ENCODE data around the gene FOXO3B.
A peak's percentile ranks its signal among the peaks of the same experiment; 100 is the strongest.
"Not testable (repeated sequence)": the region's sequence is repeated elsewhere in the genome, so short reads cannot be mapped to it uniquely, and the experiment has no call there.

FOXO3B gene

DNA sequence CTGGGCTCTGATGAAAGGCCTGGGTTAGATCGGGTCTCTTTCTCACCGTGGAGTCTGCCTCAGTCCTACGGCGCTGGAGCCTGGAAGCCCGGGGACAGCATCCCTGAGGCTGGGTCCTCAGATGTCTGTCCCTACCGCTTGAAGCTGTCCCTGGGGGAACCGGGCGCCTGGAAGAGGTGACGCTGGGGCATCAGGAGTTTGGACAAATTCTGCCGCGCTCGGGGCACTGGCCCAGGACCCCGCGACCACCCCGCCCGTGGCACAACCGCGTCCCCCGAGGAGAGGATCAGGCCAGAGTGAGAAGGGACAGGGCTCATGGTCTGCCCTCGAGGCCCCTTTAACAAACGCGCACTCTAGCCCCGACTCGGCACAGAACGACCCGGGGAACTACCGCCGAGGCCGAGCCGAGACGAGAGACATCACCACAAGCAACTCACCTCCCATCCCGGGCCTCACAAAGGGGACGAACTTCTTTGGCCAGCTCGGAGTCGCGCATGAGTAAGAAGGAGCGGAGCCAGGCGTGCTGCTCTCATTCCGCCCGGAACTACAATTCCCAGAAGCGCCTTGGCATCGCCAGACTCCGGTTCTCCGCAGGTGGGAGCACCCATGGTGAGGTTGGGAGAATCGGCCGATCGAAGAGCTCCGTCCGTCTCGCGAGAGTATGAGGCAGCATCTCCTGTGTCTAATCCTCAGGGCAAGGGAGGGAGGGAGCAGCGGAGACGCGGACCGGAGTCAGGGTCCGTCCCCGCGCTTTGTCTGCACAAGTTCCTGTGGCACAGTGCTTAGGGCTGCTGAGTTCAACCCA lies at the start of gene FOXO3B:
TSS of gene FOXO3B (minus strand) at position 548 of the 805 bp plus-strand sequence. CDS start 663 bp downstream, outside the sequence.
- peak; percentile 68 for DNase-seq (ENCODE audit: low read depth)

DNA sequence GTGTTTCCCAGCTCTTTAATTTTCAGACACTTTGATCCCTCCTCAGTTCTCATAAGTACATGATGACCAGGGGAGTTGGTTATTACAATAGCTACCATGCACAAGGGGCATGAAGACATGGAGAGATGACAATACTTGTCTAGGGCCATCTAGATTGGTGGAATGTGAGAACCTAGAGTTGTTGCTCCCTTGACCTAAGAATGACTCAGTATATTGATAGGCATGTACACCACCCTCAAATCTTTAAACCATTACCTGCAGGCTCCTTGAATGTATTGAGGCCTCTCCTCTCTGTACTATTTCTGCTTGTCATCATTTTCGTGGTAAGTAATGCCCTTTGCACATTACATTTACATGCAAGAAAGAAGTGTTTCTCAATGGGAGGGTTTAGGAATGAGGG lies 41.4 kb upstream of the FOXO3B start:
- DNase-seq (ENCODE audit: low read depth): not testable (repeated sequence)

DNA sequence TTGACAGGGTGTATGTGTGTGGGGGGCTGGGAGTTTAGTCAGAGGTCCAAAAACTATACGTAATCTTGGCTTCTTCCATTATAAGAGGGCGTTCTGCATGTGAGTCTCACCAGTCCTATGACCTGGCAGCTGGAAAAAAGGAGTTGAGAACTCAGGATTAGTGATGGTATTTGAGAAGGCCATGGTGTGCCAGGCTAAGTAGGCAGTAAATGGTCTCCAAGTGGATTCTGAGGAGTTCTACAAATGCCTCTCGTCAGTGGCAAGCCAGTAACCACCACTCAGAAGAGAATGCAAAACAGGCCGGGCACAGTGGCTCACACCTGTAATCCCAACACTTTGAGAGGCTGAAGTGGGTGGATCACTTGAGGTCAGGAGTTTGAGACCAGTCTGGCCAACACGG lies 40.5 kb upstream of the FOXO3B start:
- not testable (repeated sequence) for DNase-seq (ENCODE audit: low read depth)

DNA sequence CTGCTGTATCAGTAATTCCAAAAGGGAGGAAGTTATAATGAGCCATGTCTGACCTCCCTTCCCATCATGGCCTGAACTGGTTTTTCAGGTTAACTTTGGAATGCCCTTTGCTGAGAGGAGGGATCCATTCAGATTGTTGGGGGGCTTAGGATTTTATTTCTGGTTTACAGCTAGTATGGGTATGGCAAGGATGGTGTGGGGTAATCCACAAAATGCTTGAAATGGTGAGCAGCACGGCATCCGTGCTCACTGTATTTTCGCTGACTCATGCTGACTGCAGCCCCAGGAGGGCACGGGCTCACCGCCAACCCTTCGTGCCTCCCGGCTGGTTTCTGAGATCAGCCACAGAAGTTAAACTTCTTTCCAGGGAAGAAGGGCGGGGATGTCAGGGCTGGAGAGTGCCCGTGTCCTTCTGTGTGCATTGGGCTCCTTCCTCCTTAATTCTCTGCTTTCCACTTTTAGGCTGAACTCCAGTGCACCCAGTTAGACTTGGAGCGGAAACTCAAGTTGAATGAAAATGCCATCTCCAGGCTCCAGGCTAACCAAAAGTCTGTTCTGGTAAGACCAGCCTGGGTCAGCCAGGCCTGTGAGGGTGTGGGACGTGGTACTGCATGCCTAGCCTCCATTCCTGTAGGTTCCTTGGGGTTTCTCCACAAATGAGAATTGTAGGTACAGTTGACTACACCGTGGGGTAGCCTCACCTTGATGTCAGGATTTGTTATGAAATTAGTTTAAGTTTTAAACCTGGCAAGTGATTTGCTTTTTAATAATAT lies 39.8 kb upstream of the FOXO3B start:
- not testable (repeated sequence) for DNase-seq (ENCODE audit: low read depth)

DNA sequence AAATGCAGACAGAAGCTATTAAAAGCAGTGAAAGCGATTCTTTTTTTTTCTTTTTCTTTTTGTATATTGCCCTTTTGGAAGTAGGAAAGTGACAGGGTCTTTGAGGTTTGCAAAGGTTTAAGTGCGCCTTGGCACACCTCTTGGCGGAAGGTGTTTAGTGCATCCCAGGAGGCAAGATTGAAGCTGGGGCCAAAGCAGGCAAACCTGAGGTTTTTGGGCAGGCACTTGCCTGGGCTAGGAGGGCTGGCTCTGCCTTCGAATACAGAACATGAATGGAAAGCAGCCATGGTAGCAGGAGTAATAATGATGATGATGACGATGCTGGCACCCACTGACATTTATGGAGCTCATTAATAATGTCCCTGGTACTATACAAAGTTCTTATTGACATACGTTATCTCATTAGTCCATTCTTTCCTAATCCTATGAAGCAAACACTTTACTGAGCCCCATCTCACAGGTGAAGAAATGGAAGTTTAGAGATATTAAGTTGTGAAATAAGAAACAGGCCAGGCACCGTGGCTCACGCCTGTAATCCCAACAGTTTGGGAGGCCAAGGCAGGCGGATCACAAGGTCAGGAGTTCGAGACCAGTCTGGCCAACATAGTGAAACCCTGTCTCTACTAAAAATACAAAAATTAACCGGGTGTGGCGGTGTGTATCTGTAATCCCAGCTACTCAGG lies 37.5 kb upstream of the FOXO3B start:
- not testable (repeated sequence) for DNase-seq (ENCODE audit: low read depth)

DNA sequence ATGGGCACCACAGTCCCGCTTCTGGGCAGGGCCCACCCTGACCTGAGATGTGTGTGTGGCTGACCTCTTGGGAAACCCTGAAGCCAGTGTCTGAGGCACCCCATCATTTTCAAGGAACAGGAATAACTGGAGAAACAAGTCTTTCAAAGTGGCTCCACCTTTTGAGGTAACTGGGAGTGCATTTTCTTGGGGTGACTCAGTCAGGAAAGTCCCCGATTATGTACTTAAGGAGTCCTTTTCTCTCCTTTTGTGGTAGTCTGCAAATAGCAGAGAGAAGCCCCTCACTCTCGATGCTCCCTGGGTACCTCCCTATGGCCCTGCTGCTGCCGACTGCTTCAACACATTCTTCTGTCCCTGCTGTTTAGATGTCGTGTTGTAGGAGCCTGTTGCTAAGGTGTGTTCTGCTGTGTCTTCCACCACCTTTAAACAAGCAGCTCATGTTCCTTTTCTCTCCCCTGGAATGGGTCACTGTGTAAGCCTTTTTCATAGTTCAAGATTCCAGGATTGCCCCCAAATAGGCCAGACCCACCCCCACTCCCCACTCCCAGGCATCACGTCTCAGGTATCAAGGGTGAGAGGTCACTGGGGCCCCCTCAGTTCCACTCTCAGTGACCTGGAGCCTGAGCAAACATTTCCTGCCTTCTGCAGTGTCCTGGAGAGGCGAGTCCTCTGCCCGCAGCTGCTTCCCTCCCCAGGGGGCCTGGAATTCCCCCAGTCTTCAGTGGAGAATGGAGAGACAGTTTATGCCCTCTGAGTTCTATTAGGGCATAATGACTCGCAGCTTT lies 36.7 kb upstream of the FOXO3B start:
- DNase-seq (ENCODE audit: low read depth): not testable (repeated sequence)

- DNase-seq (ENCODE audit: low read depth): peak; percentile 29
These were observed 30.4 kb upstream of the FOXO3B start for GRCh38 chr17:18712354-18712999.

- DNase-seq (ENCODE audit: low read depth): not testable (repeated sequence)
These were observed 26.1 kb upstream of the FOXO3B start for GRCh38 chr17:18708215-18708614.

DNA sequence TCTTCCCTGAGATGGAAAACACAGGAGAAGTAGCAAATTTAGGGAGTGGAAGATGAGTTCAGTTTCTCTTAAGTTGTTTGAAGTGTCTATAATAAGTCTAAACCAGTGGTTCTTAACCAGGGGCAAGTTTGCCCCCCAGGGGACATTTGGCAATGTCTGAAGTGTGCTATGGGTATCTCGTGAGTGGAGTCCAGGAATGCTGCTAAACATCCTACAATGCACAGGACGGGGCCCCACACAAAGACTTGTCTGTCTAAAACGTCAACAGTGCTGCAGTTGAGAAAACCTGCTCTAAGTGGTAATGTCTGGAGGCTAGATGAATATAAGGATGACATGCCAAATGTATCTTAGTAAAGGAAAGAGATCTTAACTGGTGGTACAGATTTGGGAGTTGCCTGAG lies 23.8 kb upstream of the FOXO3B start:
- not testable (repeated sequence) for DNase-seq (ENCODE audit: low read depth)

DNA sequence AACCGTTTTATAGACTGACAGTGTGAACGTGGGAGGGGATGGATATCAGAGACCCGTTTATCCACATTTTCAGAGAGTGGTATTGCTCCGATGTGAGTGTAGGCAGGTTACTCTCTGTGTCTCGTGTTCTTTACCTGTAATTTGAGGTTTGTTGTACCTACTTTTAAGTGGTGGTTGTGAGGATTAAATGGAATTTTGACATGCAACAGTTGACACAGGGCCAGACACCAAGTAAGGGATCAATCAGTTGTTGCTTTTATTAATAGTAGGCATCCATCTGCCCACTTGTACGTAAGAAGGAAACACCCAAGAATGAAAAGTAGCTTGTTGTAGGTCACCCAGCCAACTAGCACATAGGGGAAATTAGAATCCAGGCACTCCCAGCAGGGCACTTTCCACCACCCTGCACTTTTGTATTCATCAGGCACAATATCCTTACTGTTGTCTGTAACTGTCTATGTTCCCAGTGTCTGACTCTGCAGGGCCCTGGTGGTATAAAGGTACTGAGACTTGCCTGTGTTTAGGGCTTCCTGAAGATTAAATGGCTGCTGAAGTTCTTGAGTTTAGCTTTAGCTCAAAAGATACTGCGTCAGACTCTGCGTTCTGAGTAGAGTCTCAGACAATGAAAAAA lies 16.5 kb upstream of the FOXO3B start:
- not testable (repeated sequence) for DNase-seq (ENCODE audit: low read depth)

GRCh38 chr17:18695143-18695542 lies 13.0 kb upstream of the FOXO3B start:
- DNase-seq (ENCODE audit: low read depth): not testable (repeated sequence)

DNA sequence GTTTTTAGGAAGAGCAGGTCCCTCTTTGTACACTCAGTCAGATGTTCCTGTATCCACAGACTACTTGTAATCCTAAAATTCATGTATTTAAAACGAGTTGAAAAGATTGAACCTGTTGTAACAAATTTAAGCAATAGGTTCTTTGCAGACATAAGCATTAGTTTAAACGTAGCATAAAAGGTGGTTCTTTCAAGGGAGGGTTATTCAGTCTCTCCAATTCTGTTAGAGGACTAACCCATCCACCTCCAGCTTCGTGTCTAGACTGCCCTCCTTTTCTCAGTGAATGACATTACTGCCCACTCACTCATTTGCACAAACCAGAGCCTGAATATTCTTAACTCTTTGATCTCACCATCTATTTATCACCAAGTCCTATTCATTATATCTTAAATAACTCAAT lies 554 bp upstream of the FOXO3B start:
- DNase-seq (ENCODE audit: low read depth): not testable (repeated sequence)

GRCh38 chr17:18677381-18677780 lies 4.7 kb downstream of the FOXO3B start:
- DNase-seq (ENCODE audit: low read depth): not testable (repeated sequence)

DNA sequence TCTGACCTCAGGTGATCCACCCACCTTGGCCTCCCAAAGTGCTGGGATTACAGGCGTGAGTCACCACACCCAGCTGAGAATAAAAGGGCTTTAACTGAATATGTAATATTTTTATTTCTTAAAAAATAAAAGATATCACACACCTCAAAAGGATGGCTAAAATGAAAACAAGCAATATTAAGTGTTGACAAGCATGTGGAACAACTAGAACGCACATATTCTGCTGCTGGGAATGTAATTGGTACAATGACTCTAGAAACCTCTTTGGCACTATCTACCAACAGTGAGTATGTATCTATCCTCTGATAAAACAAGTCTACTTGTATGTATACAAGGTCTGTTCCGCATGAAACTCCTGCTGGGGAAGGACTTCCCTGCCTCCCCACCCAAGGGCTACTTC lies 5.2 kb downstream of the FOXO3B start:
- not testable (repeated sequence) for DNase-seq (ENCODE audit: low read depth)

DNA sequence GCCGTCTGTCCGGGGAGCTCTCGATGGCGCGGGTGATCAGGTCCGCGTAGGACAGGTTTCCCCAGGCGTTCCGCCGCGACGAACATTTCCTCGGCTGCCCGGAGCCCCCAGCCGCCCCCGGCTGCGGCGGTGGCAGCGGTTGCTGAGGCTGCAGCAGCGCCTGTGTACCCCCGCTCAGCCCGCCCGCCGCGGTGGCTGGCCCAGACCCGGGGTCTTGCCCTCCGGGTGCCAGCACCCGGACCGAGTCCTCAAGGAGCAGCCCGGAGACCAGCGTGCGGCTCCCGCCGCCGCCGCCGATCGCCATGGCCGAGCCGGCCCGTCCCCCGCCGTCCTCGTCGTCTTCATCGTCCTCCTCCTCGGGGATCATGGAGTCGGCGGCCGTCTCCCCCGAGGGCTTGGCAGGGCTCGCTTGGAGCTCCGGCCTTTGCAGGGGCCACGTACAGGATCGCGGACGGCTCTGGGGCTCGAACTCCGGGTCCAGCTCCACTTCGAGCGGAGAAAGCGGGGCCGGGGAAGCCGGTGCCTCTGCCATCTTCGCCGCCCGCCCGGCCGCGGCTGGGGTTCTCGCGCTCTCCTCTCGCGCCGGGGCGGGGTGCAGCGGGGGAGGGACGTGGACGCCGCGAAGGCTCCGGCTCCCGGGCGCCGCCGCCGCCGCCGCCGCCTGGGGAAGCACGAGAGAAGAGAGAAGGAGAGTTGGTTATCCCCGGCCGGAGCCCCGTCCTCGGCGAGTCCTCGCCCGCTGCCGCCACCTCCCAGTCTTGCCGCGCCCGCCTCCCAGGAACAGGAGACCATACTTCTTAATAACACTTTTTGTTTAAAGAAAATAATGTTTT lies 9.5 kb downstream of the FOXO3B start:
- not testable (repeated sequence) for DNase-seq (ENCODE audit: low read depth)

- not testable (repeated sequence) for DNase-seq (ENCODE audit: low read depth)
These were observed 13.5 kb downstream of the FOXO3B start for GRCh38 chr17:18668625-18669024.

- not testable (repeated sequence) for DNase-seq (ENCODE audit: low read depth)
These were observed 14.6 kb downstream of the FOXO3B start for GRCh38 chr17:18667535-18667934.

DNA sequence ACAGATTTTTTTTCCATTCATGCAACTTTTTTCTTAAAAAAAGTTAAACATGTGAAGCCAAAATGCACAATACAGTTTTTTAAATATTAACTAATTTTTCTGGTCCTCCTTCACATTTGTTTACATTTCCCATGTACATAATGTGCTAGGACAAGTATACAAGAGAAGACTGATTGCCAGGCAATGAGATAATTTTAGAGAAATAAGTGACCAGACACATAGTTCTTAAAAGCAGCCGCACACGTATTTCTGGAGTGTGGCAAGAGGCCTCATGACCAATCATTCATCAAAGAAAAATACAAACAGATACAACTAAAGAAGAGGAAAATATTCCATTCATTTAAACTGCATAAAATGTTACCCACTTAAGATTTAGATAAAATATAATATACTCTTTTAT lies 15.8 kb downstream of the FOXO3B start:
- not testable (repeated sequence) for DNase-seq (ENCODE audit: low read depth)

DNA sequence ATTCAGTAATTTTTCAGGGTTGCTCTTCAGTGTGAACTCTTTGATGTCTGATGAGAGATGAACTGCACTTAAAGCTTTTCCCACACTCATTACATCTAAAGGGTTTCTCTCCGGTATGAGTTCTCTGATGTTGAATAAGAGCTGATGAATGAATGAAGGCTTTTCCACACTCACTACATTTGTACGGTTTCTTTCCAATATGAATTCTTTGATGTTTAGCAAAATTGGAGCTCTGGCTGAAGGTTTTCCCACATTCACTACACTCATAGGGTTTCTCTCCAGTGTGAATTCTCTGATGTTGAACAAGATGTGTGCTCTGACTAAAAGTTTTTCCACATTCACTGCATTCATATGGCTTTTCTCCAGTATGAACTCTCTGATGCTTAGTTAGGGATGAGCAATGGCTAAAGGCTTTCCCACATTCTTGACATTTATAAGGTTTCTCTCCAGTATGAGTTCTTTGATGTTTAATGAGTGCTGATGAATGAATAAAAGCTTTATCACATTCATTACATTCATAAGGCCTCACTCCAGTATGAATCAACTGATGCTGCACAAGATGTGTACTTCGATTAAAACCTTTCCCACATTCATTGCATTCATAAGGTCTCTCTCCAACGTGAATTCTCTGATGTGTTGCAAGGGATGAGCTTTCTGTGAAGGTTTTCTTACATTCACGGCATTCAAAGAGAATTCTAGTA lies 20.0 kb downstream of the FOXO3B start:
- not testable (repeated sequence) for DNase-seq (ENCODE audit: low read depth)

Measured in activated T-helper 1 cell treated with Interleukin-2 at 50 U/mL for 16 hours (primary cell).